CD4-positive, alpha-beta T cell treated with Interleukin-1 beta for 1 hour (primary cell): ENCODE measurements around the gene YIF1B.
"Not testable (repeated sequence)": the region's sequence is repeated elsewhere in the genome, so short reads cannot be mapped to it uniquely, and the experiment has no call there.

Source experiments
- DNase-seq, 2 donors: peaks; one replicate each; pipeline ENCODE4 v3.0.0-alpha.2; 2020 to 2022

YIF1B gene, protein sequence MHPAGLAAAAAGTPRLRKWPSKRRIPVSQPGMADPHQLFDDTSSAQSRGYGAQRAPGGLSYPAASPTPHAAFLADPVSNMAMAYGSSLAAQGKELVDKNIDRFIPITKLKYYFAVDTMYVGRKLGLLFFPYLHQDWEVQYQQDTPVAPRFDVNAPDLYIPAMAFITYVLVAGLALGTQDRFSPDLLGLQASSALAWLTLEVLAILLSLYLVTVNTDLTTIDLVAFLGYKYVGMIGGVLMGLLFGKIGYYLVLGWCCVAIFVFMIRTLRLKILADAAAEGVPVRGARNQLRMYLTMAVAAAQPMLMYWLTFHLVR

DNA sequence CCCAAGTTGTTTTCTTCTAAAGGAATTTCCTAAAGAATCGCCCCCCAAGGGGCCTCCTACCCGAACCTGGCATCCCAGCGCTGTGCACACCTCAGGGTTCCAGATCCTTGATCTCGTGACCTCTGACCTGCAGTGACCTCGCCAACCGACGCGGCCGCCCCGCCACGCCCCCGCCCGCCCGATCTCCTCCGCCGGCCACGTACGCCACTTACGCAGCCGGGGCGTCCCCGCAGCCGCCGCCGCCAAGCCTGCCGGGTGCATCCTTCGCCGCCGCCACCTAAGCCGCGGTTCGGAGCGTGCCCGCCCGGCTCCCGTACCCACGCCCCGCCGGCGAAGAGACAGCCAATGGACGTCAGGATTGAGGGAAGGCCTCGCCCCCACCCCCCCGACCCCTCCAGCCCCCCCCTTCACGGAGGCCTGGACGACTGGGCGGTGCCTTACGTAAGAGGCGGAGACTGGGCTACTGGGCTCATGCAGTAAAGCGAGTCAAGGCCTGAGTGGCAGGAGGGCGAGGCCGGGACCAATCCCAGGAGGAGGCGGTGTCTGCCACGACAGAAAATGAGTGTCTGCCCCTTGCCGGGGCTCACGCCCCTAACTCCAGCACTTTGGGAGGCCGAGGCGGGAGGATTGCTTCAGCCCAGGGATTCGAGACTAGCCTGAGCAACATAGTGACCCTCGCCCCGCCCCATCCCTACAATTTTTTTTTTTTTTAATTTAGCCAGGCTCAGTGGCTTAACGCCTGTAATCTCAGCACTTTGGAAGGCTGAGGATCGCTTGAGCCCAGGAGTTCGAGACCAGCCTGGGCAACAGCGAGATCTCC, at the start of gene YIF1B:
YIF1B (minus strand) TSS at position 291 of the 820 bp plus-strand sequence; CDS start at position 261, 30 bp downstream.
- DNase-seq, result peak; percentile 96 to 97

DNA sequence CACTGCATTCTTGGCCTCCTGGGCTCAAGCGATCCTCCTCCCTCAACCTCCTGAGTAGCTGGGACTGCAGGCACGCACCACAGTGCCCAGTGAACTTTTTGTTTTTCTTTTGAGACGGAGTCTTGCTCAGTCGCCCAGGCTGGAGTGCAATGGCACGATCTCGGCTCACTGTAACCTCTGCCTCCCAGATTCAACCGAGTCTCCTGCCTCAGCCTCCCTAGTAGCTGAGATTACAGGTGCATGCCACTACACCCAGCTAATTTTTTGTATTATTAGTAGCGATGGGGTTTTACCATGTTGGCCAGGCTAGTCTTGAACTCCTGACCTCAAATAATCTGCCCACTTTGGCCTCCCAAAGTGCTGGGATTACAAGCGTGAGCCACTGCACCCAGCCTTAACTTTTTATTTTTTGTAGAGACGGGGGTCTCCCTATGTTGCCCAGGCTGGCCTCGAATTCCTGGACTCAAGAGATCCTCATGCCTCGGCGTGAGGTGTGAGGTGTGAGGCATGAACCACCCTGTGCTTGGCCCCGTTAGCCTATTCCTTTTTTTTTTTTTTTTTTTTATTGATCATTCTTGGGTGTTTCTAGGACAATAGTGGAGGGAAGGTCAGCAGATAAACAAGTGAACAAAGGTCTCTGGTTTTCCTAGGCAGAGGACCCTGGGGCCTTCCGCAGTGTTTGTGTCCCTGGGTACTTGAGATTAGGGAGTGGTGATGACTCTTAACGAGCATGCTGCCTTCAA, 47.4 kb upstream of the YIF1B start:
- not testable (repeated sequence) for DNase-seq

DNA sequence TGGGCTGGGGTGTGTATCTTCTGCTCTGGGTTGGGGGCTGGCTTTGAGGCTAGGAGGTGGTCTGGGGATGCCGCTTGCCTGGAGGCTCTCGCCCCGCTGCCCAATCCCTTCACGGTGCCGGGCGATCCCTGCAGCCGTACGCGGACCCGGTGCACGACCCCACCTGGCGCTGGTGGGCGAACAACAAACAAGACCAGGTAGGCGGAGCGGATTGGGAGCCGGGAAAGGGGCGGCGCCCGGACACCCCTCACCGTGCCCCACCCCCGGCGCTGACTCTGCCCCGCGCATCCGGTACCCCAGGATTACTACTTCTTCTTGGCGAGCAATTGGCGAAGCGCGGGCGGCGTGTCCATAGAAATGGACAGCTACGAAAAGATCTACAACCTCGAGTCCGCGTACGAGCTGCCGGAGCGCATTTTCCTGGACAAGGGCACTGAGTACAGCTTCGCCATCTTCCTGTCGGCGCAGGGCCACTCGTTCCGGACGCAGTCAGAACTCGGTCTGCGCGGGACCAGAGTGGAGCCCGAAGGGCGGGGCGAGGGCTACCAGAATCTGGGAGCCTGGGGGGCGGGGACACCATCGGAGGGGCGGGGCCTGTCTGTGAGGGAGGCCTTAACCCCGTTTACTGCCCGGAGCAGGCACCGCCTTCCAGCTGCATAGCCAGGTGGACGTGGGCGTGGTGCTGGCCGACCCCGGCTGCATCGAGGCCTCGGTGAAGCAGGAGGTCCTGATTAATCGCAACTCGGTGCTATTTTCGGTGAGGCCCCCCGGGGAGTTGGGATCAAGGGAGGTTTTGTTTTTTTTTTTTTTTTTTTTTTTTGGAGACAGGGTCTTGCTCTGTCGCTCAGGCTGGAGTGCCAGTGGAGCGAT, 46.6 kb upstream of the YIF1B start:
- DNase-seq, result peak; percentile 72 to 79

DNA sequence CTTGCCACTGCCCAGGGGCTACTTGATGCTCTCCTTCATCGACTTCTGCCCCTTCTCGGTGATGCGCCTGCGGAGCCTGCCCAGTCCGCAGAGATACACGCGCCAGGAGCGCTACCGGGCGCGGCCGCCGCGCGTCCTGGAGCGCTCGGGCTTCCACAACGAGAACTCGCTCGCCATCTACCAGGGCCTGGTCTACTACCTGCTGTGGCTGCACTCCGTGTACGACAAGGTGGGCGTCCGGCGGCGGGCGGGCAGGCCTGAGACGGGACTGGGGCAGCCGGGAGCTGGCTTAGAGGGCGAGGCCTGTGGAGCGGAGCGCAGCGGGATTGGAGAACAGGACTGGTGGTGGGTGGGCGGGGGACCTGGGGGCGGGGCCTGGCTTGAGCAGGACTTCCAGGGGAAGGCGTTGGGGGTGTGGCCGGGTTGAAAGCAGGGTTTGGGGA, 45.9 kb upstream of the YIF1B start:
- DNase-seq, result peak; percentile 60 to 66

DNA sequence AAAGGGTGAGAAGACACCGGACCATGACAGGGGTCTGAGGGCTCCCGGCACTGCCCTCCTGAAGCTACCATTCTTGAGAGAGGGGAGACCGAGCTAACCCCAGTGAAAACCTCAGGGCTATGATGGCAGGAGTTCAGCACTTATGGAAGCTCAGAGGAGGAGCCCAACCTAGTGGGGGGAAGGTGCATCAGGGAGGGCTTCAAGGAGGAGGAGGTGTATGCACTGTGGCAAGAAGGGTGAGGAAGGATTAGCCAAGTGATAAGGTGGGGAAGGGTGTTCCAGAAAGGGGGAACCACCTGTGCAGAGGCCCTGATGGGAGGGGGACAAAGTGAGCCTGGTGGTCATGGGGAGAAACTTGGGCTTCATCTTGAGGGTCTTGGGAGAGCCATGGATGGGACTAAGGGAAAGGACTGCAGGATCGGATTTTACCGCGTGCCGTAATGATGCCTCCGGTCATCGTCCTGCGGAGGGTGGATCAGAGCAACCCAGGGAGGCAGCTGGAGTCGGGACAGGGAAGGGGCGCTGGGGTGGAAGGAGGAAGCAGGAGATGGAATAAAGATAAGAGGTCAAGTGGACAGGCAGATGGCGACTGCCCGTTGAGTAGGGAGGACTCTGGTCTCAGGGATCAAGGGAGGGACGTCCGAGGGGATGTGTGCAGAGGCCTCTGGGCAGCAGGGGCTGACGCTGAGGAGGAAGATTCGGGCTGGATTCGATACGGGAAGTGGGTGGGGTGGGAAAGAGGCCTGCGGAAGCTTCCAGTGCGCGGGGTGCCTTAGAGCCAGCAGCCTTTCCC, 45.3 kb upstream of the YIF1B start:
- no peak for DNase-seq

DNA sequence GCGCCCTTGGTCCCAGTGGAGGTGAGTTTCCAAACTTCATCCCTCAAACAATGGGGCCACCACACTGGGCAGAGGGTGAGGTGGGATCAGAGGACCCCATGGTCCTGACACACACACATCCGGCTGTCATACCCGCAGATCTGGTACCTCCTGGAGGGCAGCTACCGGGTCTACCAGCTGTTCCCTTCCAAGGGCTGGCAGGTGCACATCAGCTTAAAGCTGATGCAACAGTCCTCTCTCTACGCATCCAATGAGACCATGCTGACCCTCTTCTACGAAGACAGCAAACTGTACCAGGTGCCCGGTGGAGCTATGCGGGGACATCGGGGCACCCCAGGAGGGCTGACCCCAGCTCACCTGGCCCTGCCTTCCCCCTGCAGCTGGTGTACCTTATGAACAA, 44.6 kb upstream of the YIF1B start:
- DNase-seq, result no peak

DNA sequence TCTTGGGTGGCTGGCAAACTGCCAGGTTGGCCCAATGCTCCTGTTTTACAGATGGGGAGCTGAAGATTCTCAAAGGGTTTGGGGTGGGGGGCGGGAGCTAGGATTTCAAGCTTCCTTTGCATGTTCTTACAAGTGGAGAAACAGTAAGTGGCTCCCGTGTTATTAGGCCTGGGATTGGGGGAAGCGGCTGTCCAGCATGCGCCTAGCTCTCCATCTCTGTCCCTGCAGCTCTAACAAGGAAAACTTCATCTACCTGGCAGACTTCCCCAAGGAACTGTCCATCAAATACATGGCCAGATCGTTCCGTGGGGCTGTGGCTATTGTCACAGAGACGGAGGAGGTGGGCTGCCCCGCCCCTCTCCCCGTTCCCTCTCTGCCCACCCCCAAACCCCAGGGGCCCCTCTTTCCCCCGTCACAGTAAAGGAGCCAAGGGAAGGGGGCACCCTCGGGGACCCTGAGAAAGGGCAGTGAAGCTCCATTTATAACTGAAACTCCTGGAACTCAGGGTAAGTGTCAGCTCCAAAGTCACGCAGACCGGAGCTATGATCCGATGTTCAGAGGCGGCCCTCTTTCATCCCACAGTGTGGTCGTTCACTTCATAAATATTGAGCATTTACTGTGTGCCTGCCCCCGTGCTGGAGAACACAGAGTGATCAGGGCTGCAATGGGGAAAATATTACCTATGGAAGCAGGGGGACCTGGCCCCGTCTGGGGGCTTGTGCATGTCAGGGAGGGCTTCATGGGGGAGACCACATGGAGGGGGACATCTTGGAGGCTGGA, 43.7 kb upstream of the YIF1B start:
- DNase-seq, result no peak

DNA sequence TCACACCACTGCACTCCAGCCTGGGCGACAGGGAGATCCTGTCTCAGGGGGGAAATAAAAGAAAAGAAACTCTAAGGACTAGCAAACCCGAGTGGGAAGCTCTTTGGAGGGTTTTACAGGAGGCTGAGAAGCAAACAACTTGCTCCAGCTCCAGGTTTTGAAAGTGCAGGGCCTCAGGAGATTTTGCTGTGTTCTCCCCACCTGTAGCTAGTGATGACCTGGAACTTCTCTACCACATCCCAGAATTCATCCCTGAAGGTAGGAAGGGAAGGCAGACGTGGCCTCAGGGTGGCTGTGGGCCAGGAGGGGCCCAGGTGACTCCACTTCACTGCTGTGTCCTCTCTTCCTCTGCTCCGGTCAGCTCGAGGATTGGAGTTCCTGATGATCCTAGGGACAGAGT, 42.3 kb upstream of the YIF1B start:
- DNase-seq, result no peak

DNA sequence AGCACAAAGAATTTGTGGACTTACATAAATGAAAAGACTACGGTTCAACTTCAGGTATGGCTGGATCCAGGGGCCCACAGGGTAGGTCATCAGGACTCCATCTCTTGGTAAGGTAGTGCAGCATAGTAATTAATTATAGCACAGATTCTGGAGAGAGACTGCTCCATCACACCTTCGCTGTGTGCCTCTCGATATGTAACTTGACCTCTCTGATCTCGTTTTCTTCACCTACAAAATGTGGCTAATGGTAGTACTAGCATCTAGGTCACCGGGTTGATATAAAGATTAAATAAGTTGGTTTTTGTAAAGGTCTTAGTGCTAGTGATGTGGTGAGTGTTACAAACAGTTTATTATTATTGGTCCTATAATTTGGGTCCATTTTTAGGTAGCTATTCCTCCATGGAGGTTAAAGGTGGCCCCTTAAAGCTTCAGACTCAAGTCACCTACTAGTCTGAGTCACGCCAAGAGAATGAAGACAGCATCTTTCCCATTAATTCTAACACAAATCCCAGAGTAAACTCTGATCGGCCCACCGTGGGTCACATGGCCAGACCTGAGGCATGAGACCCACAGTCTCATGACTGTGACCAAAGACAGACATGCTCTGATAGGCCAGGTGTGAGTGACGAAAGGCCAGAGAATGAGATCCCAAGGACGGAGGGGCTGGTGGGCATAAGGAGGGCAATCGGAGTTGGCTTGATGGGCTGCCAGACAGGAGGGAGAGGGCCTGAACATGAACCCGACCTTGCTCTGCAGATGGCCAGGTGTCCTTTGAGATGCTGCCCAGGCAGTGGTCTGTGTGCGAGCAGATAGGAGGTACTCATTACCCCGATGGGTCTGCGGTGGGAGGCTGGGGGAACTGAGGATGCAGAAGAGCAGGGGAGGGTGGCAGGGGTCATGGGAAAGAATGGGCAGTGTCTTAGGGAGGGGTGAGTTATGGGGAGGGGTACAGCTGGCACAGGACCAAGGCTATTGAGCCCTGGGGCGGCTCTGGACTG, 40.3 kb upstream of the YIF1B start:
- DNase-seq, result no peak

DNA sequence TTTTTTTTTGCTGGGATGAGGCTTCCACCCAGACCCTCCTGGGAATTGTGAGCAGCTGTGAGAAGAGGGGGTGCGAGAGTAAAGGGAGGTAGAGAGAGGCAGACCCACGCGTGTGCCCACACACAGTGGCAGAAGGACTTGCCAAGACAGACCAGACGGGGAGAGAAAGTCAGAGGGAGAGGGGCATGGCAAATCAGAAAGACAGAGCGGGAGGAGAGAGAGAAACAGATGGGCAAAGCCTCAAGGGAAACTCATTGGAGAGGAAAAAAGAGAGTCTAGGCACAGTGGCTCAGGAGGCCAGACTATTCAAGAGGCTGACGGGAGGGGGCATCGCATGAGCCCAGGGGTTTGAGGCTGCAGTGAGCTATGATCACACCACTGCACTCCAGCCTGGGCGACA, 36.9 kb upstream of the YIF1B start:
- DNase-seq, result no peak

DNA sequence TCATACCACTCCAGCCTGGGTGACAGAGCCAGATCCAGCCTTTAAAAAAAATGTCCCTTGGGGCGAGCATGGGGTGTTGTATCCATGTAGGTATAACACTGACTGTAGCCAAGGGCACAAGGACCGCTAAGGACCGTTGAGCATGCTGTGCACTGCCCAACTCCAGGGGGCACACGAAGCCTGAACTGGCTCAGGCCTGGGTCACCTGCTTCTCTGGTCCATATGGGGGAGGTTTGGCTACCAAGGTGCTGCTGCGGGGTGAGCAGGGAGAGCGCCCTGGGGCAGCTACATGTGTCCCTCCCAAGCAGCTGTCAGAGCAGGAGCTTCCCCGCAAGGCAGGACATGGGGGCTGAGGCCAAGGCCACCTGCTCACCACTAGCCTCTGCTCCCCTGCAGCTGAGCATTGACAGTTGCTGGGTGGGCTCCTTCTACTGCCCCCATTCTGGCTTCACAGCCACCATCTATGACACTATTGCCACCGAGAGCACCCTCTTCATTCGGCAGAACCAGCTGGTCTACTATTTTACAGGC, 36.2 kb upstream of the YIF1B start:
- DNase-seq, result no peak

DNA sequence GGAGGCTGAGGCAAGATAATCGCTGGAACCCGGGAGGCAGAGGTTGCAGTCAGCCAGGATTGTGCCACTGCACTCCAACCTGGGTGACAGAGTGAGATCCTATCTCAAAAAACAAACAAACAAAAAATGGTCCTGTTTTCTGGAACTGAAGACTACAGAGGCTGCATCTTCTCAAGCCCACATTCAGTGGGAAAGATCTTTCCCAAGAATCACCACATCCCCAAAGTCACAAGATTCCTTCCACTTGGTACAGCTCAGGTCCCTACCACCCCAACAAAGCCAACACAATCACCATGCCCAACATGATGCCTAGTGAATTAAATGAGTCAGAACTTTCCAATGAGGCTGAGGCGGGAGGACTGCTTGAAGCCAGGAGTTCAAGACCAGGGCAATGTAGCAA, 35.1 kb upstream of the YIF1B start:
- DNase-seq, result no peak

DNA sequence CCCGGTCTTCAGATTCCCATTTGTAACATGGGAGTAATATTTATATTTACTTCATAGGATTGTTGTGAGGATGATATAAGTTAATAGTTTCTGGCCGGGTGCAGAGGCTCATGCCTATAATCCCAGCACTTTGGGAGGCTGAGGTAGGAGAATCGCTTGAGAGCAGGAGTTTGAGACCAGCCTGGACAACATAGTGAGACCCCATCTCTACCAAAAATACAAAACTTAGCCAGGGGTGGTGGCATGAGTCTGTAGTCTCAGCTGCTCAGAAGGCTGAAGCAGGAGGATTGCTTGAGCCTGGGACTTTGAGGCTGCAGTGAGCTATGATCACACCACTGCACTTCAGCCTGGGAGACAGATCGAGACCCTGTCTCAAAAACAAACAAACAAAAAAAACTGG, 31.1 kb upstream of the YIF1B start:
- no peak for DNase-seq

DNA sequence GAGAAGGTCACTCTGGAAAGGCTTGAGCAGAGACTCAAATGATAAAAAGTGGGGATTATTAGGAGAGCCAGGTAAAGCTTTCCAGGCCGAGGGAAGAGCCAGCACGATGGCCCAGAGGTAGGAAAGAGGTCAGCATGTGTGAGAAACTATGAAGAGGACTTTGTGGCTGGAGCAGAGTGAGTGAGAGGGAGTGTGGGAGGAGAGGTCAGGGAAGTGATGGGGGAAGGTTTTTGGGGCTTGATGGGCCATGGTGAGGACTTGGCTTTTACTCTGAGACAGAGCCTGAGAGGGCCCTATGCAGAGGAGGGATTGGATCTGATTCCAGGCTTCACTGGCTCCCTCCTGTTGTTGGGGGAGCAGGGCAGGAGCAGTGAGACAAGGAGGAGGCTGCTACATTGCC, 25.2 kb upstream of the YIF1B start:
- no peak for DNase-seq

DNA sequence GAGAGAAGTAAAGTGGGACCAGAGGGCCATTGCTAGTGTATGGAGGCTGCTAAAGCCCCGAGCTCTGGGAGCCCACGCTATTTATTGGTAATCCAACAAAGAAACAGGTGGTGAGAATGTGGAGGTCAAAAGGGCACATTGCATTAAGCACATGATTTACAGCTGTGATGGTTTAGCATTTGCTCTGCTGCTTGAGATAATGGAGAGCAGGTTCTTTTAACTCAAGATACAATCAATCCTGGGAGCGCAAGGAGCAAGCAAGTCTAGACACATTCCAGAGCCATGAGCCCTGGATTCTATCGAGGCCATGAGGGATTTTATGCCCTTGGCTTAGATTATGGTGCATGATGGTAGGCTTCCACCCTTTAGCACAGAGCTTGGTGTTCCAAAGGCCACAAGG, 23.3 kb upstream of the YIF1B start:
- DNase-seq, result not testable (repeated sequence)

DNA sequence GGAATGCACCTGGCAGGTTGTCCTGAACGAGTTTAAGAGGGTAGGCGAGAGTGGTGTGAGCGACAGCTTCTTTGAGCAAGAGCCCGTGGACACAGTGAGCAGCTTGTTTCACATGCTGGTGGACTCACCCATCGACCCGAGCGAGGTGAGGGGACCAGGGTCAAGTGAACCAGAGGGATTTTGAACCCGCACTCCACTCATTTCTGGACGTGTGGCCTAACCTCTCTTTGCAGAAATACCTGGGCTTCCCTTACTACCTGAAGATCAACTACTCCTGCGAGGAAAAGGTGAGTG, 21.6 kb upstream of the YIF1B start:
- DNase-seq, result no peak

DNA sequence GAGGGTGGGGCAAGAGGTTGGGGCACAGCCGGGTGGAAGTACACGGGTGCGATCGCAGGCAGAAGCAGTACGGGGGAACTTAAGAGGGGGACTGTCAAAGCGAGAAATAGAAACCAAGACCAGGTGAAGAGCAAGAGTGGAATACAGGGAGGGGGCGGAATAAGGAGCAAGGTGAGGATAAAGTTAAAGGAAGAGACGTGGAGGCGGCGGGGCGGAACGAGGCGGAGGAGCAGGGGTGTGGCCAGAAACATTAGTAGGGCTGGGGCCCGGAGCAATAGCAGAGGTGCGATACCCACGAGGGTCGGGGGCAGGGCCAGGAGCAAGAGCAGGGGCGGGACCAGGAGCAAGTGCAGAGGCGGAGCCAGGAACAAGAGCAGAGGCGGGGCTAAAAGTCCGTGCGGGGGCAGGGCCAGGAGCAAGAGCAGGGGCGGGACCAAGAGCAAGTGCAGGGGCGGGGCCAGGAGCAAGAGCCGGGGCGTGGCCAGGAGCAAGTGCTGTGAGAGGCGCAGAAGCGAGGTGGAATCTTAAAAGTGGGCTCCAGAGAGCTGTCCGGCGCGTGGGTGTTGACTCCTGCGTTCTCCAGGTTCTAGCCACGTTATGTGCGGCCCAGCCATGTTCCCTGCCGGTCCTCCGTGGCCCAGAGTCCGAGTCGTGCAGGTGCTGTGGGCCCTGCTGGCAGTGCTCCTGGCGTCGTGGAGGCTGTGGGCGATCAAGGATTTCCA, 21.1 kb upstream of the YIF1B start:
- peak; percentile 95 to 97 for DNase-seq

DNA sequence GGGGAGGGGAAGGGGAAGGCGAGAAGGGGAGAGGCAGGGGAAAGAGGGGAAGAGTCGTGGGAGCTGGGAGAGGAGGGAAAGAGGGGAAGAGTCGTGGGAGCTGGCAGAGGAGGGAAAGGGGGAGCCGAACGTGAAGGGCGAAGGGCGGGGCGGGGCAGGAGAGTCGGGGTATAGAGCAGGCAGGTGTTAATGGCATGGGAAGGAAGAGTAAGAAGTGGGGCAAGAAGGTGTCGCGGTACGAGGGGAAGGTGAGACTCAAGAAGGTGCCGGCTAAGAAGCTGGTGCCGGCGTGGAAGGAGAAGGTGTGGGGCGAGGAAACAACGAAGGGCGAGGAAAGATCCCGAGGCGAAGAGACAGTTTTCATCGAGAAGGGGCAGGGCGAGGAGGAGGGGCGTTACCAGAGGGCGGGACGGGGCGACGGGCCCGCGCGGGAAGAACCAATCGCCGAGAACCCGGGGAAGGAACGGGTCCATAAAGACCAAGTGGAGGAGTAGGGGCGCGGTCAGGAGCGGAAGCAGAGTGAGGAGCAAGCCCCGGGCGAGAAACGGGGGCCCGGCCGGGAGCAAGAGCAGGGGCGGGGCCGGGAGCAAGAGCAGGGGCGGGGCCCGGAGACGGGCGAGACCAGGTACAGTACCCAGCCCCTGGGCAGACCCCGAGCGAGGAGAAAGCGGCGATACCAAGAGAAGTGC, 20.3 kb upstream of the YIF1B start:
- DNase-seq, result peak; percentile 95
